Measurements from ENCODE around the gene ERLEC1.
A peak's percentile ranks its signal among the peaks of the same experiment; 100 is the strongest.
"Not testable (repeated sequence)": the region's sequence is repeated elsewhere in the genome, so short reads cannot be mapped to it uniquely, and the experiment has no call there.

The ERLEC1 gene

GRCh38 chr2:53793261-53793660 is 6.4 kb downstream of the ERLEC1 start:
- no peak for TF ChIP-seq JUND (IDR thresholded peaks at IDR 0.05; ENCODE audit: low read depth)
- no peak for DNase-seq (ENCODE audit: low read depth in 1 of 2, low spot score in 1 of 2)
- in situ Hi-C loops (cut with HindIII; ENCODE audit: low pct_unique_long_range_greater_than_20kb, low sequenced_read_pairs): no loop called here

GRCh38 chr2:53793821-53794220 is 7.0 kb downstream of the ERLEC1 start:
- TF ChIP-seq JUND (IDR thresholded peaks at IDR 0.05; ENCODE audit: low read depth): no peak
- in situ Hi-C loops (cut with HindIII; ENCODE audit: low pct_unique_long_range_greater_than_20kb, low sequenced_read_pairs): no loop called here
- DNase-seq (ENCODE audit: low read depth in 1 of 2, low spot score in 1 of 2): no peak

DNA sequence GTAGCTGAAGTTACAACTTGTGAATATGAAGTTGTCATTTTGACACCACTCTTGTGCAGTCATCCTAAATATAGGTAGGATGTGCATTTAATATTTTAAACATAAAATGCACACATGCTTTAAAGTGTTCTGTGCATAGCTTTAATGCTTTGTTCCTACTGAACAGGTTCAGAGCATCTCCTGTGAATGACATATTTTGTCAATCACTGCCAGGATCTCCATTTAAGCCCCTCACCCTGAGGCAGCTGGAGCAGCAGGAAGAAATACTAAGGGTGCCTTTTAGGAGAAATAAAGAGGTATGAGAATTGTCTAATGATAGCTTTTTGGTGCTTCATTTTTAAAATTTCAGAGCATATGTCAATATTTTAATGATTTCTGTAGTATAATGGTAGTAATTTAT is 14.7 kb downstream of the ERLEC1 start:
- in situ Hi-C loops (cut with HindIII; ENCODE audit: low pct_unique_long_range_greater_than_20kb, low sequenced_read_pairs): no loop called here

GRCh38 chr2:53802617-53803151 is 15.8 kb downstream of the ERLEC1 start:
- in situ Hi-C loops (cut with HindIII; ENCODE audit: low pct_unique_long_range_greater_than_20kb, low sequenced_read_pairs): no loop called here
- no peak for TF ChIP-seq JUND (IDR thresholded peaks at IDR 0.05; ENCODE audit: low read depth)
- DNase-seq (ENCODE audit: low read depth in 1 of 2, low spot score in 1 of 2): no peak

More for the DNA sequence above, 14.7 kb downstream of the ERLEC1 start:
- no peak for TF ChIP-seq JUND (IDR thresholded peaks at IDR 0.05; ENCODE audit: low read depth)
- DNase-seq (ENCODE audit: low read depth in 1 of 2, low spot score in 1 of 2): no peak

DNA sequence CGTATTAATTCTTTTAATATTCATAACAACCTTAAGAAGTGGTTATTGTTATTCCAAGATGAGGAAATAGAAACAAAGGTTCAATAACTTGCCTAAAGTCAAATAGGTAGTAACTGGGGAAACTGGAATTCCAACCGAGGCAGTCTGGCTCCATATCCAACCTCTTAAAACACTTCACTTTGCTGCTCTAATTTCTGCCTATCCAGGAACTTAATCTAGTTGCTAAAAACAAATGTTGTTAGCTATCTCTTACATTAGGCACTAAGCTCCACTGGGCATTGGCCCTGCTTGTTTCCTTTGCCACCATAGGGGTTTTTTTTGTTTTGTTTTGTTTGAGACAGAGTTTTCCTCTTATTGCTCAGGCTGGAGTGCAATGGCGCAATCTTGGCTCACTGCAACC is 24.8 kb downstream of the ERLEC1 start:
- DNase-seq (ENCODE audit: low read depth in 1 of 2, low spot score in 1 of 2): no peak
- in situ Hi-C loops (cut with HindIII; ENCODE audit: low pct_unique_long_range_greater_than_20kb, low sequenced_read_pairs): no loop called here
- no peak for TF ChIP-seq JUND (IDR thresholded peaks at IDR 0.05; ENCODE audit: low read depth)

DNA sequence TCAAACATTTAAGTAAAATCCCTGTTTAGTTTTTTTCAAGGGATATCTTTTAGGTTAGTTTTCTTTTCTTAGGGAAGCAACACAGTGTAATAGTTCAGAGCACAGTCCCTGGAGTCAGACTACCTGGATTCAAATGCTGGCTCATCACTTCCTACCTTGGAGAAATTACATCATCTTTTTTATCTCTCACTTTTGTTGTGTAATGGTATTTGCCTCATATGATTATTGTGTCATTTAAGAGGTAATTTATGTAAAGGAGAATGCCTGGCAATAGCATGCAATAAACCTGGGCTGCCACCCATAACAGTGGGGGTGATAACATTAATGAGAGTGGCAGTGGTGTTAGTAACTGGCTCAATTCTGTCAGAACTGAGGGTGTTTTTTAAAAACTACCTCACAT is 26.3 kb downstream of the ERLEC1 start:
- no peak for TF ChIP-seq JUND (IDR thresholded peaks at IDR 0.05; ENCODE audit: low read depth)
- in situ Hi-C loops (cut with HindIII; ENCODE audit: low pct_unique_long_range_greater_than_20kb, low sequenced_read_pairs): no loop called here
- no peak for DNase-seq (ENCODE audit: low read depth in 1 of 2, low spot score in 1 of 2)

DNA sequence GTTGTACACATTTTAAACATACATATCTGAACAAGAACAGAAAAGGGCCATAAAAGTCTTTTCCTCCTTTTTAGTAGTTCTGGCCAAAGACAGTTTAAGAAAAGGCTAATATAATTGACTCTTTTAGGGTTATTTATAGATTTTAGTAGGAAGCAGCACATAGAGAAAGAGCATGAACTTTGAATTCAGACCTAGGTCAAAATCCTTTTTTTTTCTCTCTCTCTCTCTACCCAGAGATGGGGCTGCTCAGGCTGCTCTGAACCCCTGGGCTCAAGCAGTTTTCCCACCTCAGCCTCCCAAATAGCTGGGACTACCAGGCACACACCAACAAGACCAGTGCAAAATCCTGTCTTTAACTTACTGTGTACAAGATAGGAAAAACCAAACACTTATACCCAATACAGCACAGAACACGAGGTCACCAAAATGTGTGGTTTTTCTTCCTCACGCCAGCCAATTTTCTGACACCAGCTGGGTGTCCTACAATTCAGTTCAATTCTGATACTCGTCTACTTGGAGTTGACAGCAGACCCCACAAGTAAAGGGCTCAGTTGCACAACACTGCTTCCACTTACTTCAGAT is 32.1 kb downstream of the ERLEC1 start:
- in situ Hi-C loops (cut with HindIII; ENCODE audit: low pct_unique_long_range_greater_than_20kb, low sequenced_read_pairs): no loop called here
- TF ChIP-seq JUND (IDR thresholded peaks at IDR 0.05; ENCODE audit: low read depth): no peak

DNA sequence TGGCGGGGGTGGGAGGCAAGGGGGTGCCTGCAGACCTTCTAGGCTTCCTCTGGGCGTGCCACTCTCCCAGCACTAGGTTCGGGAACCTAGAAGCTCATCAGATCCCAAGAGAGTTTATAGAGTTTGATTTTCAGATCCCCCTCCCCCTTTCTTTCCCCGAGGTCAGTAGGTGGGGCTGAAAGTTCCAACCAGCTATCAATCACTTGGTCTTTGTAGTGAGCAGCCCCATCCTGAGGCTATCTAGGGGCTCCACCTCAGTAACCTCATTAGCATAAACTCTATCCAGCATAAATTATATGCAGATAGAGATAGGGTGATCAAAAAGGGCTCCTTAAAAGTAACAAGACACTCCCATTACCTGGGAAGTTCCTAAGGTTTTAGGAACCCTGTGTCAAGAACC is 32.8 kb downstream of the ERLEC1 start:
- no peak for DNase-seq (ENCODE audit: low read depth in 1 of 2, low spot score in 1 of 2)
- in situ Hi-C loops (cut with HindIII; ENCODE audit: low pct_unique_long_range_greater_than_20kb, low sequenced_read_pairs): no loop called here
- TF ChIP-seq JUND (IDR thresholded peaks at IDR 0.05; ENCODE audit: low read depth): no peak

More for the DNA sequence above, 32.1 kb downstream of the ERLEC1 start:
- DNase-seq (ENCODE audit: low read depth in 1 of 2, low spot score in 1 of 2): no peak

GRCh38 chr2:53820048-53820447 is 33.2 kb downstream of the ERLEC1 start:
- in situ Hi-C loops (cut with HindIII; ENCODE audit: low pct_unique_long_range_greater_than_20kb, low sequenced_read_pairs): no loop called here

GRCh38 chr2:53820711-53821110 is 33.9 kb downstream of the ERLEC1 start:
- TF ChIP-seq JUND (IDR thresholded peaks at IDR 0.05; ENCODE audit: low read depth): no peak
- in situ Hi-C loops (cut with HindIII; ENCODE audit: low pct_unique_long_range_greater_than_20kb, low sequenced_read_pairs): no loop called here
- DNase-seq (ENCODE audit: low read depth in 1 of 2, low spot score in 1 of 2): no peak

More at GRCh38 chr2:53820048-53820447, 33.2 kb downstream of the ERLEC1 start:
- DNase-seq (ENCODE audit: low read depth in 1 of 2, low spot score in 1 of 2): no peak
- no peak for TF ChIP-seq JUND (IDR thresholded peaks at IDR 0.05; ENCODE audit: low read depth)

- no peak for DNase-seq (ENCODE audit: low read depth in 1 of 2, low spot score in 1 of 2)
- in situ Hi-C loops (cut with HindIII; ENCODE audit: low pct_unique_long_range_greater_than_20kb, low sequenced_read_pairs): no loop called here
- TF ChIP-seq JUND (IDR thresholded peaks at IDR 0.05; ENCODE audit: low read depth): no peak
Measured at GRCh38 chr2:53821810-53822209, 35.0 kb downstream of the ERLEC1 start.

GRCh38 chr2:53823639-53824038 is 36.8 kb downstream of the ERLEC1 start:
- in situ Hi-C loops (cut with HindIII; ENCODE audit: low pct_unique_long_range_greater_than_20kb, low sequenced_read_pairs): not testable (repeated sequence)
- peak in 1 of 2 experiments; percentile 23 for DNase-seq (ENCODE audit: low read depth in 1 of 2, low spot score in 1 of 2)

DNA sequence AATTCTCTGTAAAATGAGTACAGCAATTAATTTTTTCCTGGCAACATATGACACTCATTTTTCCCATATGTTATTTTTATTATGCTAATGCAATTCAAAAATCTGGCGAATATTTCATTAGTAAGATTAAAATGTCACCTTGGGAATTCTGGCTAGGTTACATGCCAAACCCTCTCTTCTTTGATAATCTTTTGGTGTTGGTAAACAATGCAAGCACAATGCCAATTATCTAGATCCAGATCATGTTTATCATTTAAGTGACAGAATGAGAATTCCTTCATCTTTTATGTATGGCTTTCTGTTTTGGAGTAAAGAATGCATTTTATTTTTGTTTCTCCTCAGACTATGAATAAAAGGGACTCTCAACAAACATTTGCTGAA is 39.2 kb downstream of the ERLEC1 start:
- DNase-seq (ENCODE audit: low read depth in 1 of 2, low spot score in 1 of 2): no peak
- in situ Hi-C loops (cut with HindIII; ENCODE audit: low pct_unique_long_range_greater_than_20kb, low sequenced_read_pairs): no loop called here
- no peak for TF ChIP-seq JUND (IDR thresholded peaks at IDR 0.05; ENCODE audit: low read depth)

All from T47D (cell line).